GM10266 (cell line): ENCODE results near the gene RAD51AP2.

Experiments
- DNase-seq: peaks from one replicate; pipeline ENCODE4 v3.0.0; 2012; ENCODE audit errors: extremely low spot score
- CTCF ChIP-seq: IDR thresholded peaks from 2 replicates; pipeline ENCODE4 v1.5.1; 2012; ENCODE audit warnings: mild to moderate bottlenecking, low read depth; ENCODE audit not compliant: control insufficient read depth, insufficient read depth; ENCODE audit errors: missing control alignments

RAD51AP2 gene

DNA sequence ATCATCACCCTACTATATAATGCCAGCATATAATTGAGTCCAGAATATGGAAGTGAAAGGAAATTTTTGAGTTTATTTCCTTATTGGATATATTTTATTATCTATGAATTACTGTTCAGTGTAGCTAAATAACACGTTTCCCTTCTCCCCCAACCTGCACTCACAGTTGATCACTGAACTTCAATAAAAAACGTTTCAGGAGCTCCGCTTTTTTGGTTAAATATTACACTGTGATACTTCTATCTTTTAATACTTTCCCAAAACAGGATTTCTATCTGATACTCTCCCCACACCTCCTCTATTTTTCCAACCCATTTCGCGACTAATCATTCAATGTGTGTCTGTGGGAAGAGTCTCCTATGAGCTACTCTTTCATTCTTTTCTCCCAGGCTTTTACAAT, 29.5 kb upstream of the RAD51AP2 start:
- TF ChIP-seq CTCF, result no peak

DNA sequence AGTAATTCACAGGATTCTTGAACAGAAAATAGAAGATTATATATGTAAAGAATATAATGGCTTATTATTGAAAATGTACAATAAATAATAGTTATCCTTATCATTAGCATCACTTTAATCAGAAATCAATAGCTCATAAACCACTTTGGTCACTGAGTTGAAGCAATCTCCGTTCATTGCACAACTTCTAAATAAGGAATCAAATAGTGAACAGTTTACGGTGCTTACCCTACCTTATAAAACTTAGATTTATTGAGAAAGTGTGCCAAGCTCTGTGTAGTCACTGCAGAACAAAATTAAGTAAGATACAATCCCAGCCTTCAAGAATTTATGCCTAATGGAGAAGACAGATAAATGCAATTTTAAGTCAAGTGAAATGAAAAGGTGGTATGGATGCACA, 29.0 kb upstream of the RAD51AP2 start:
- TF ChIP-seq CTCF, result no peak
- DNase-seq, result no peak

More for the DNA sequence above, 29.5 kb upstream of the RAD51AP2 start:
- DNase-seq, result no peak

DNA sequence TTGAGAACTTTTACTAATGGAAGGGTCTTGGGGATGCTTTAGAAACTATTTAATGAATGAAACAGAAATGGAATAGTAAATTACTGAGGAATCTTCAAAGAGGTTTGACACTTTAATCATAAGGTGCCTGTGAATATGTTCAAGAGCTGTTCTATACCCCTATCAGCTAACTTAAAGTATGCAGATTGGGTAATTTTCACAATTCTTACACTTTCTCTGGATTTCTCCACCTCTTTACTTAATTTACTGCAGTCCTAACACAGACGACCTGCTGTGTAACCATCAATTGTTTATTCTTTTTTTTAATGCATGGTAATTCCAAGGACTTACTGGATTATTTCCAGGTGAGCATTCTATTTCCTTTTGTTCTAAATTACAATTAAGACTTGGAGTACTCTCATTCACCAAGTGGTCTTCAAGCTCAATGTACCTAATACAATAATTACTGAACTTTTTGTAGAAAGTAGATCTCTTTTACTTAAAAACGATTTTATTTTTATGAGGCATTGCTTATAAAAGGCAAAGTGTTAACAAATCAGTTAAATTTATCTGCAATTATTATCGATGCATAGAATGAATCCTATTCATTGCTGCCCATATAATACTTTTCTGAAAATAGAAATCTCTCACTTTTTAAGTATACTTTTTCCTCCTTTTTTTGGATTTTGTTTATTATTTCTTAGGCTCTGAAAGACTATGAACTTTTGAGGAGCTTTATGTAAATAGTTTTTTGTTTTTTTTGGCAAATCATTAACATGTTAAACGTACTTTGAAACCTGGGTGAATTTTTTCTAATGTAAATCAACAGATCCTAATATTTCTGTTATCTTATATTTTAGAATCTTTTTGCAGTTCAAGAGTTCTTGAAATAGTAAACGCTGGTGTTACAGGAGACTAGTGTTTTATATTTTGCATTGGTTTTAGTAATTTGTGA, 27.7 kb upstream of the RAD51AP2 start:
- no peak for DNase-seq
- no peak for TF ChIP-seq CTCF

GRCh38 chr2:17544256-17544655, 26.0 kb upstream of the RAD51AP2 start:
- no peak for TF ChIP-seq CTCF
- no peak for DNase-seq

- no peak for TF ChIP-seq CTCF
- no peak for DNase-seq
Measured at GRCh38 chr2:17543848-17544247, 25.6 kb upstream of the RAD51AP2 start.

DNA sequence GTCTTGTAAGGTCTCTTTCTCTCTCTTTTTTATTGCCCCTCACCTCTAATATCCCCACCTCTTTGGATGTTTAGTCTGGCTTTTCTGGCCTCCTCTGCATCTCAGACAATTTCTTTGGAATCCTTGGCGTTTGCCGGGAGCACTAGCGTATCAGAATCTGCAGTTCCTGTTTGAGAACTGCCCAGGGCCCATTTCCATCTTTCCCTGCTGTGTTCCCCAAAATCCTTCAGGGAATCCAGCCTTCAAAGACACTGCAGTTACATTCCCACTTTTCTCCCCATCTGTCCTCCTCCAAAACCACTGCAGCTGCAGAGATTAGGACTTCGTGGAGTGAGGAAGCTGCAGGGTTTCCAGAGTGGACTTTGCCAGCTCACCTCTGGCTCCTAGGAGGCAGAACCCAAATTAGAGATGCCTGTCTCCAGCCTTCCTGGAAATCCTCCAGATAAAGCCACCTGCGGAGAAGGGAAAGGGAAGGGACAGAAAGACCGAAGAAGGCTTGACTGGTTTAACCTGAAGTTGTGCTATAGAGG, 25.0 kb upstream of the RAD51AP2 start:
- no peak for TF ChIP-seq CTCF
- DNase-seq, result no peak

- TF ChIP-seq CTCF, result no peak
Measured at GRCh38 chr2:17542471-17542870, 24.2 kb upstream of the RAD51AP2 start.

More at GRCh38 chr2:17542471-17542870, 24.2 kb upstream of the RAD51AP2 start:
- no peak for DNase-seq
